HepG2 (cell line): ENCODE measurements around the gene VEGFA. TPM values are rescaled to one million over a fixed set of nuclear protein-coding genes. Genes with fewer than 3 reads are reported as not detected.

Source experiments
- HNRNPH1 ChIP-seq: fragments of 200-400 bp; formaldehyde crosslinking; optimal IDR thresholded peaks from 2 replicates; pipeline ENCODE3; 2017; ENCODE audit warnings: mild to moderate bottlenecking, low read depth, low read length
- JUND ChIP-seq: sonication (generic); formaldehyde crosslinking; IDR thresholded peaks from 2 replicates; pipeline ENCODE4 v1.8.0; 2022; ENCODE audit warnings: mild to moderate bottlenecking, missing genetic modification reagents
- MTF1 ChIP-seq: sonication (generic); formaldehyde crosslinking; IDR thresholded peaks from 2 replicates; pipeline ENCODE4 v1.5.0; 2020; ENCODE audit warnings: missing genetic modification reagents
- NR3C1 ChIP-seq: sonication (generic); formaldehyde crosslinking; IDR thresholded peaks from 2 replicates; pipeline ENCODE4 v1.4.0; 2020; ENCODE audit warnings: missing genetic modification reagents
- TCF7L2 ChIP-seq: IDR thresholded peaks from 2 replicates; pipeline ENCODE4 v1.6.1; 2011; ENCODE audit warnings: mild to moderate bottlenecking, low read depth, low read length, moderate library complexity
- YEATS2 ChIP-seq: sonication (generic); formaldehyde crosslinking; IDR thresholded peaks from 2 replicates; pipeline ENCODE4 v1.4.0; 2020; ENCODE audit warnings: missing genetic modification reagents, borderline replicate concordance
- ZFX ChIP-seq: sonication (generic); formaldehyde crosslinking; IDR thresholded peaks from 2 replicates; pipeline ENCODE4 v1.4.0; 2020; ENCODE audit warnings: mild to moderate bottlenecking, low read depth, missing genetic modification reagents, moderate library complexity
- ZNF136 ChIP-seq: sonication (generic); formaldehyde crosslinking; IDR thresholded peaks from 2 replicates; pipeline ENCODE4 v1.8.1; 2022; ENCODE audit warnings: low read depth, mild to moderate bottlenecking, moderate library complexity, missing genetic modification reagents
- ZNF234 ChIP-seq: sonication (generic); formaldehyde crosslinking; conservative IDR thresholded peaks from 2 replicates; pipeline ENCODE4 v1.5.1; 2020; ENCODE audit warnings: mild to moderate bottlenecking, missing genetic modification reagents
- ZNF468 ChIP-seq: sonication (generic); formaldehyde crosslinking; IDR thresholded peaks from 2 replicates; pipeline ENCODE4 v1.8.0; 2022; ENCODE audit warnings: mild to moderate bottlenecking, moderate library complexity, missing genetic modification reagents
- ZNF839 ChIP-seq: sonication (generic); formaldehyde crosslinking; IDR thresholded peaks from 2 replicates; pipeline ENCODE4 v1.4.0; 2020; ENCODE audit warnings: missing genetic modification reagents, mild to moderate bottlenecking, borderline replicate concordance
- ZNF883 ChIP-seq: sonication (generic); formaldehyde crosslinking; IDR thresholded peaks from 2 replicates; pipeline ENCODE4 v1.5.1; 2020; ENCODE audit warnings: mild to moderate bottlenecking, missing genetic modification reagents; ENCODE audit errors: not compliant biosample characterization
- polyA plus RNA-seq, 8 experiments: library from polyadenylated mRNA; depleted of rRNA in 3 of 8; stranded (reverse) in 7 of 8; unstranded in 1 of 8; fragments of >200 nt; fragmentation: Illumina TruSeq in 4 of 8; extraction: Trizol in 4 of 8; gene quantifications; 2 replicates each; pipeline versions ENCODE4 v1.2.1 to v1.2.3, GENCODE V29; 2011 to 2016; ENCODE audit warnings: low read depth in 4 of 8, missing spikeins in 1 of 8, mixed read lengths in 1 of 8; ENCODE audit not compliant: insufficient read depth in 1 of 8
- total RNA-seq, 5 experiments: library from RNA; depleted of rRNA; stranded (reverse); fragments of >200 nt; fragmentation: Illumina TruSeq; extraction: Trizol; gene quantifications; 2 replicates each; pipeline ENCODE4 v1.2.3, GENCODE V29; 2016; ENCODE audit warnings: low read depth in 1 of 5
- TF ChIP-seq, protein P1 (sequence below): sonication (generic); formaldehyde crosslinking; IDR thresholded peaks from 2 replicates; pipeline ENCODE4 v1.4.0; 2020; ENCODE audit warnings: missing genetic modification reagents; ENCODE audit errors: not compliant biosample characterization
- TF ChIP-seq, protein P2 (sequence below): IDR thresholded peaks from 2 replicates; pipeline ENCODE4 v1.6.1; 2016; ENCODE audit warnings: missing biosample characterization, missing genetic modification reagents, low read depth
- TF ChIP-seq, protein P3 (sequence below): sonication (generic); formaldehyde crosslinking; IDR thresholded peaks from 2 replicates; pipeline ENCODE4 v1.5.1; 2020; ENCODE audit warnings: missing genetic modification reagents, mild to moderate bottlenecking, borderline replicate concordance
- TF ChIP-seq, protein P4 (sequence below): sonication (generic); formaldehyde crosslinking; IDR thresholded peaks from 2 replicates; pipeline ENCODE4 v1.8.1; 2023; ENCODE audit warnings: mild to moderate bottlenecking, moderate library complexity, missing genetic modification reagents
- TF ChIP-seq, protein P5 (sequence below): IDR thresholded peaks from 2 replicates; pipeline ENCODE4 v1.6.1; 2016; ENCODE audit warnings: low read depth
- TF ChIP-seq, protein P6 (sequence below): sonication (generic); formaldehyde crosslinking; IDR thresholded peaks from 2 replicates; pipeline ENCODE4 v1.5.0; 2020; ENCODE audit warnings: mild to moderate bottlenecking, missing genetic modification reagents
- TF ChIP-seq, protein P7 (sequence below): sonication (generic); formaldehyde crosslinking; IDR thresholded peaks from 2 replicates; pipeline ENCODE4 v1.5.0; 2020; ENCODE audit warnings: missing genetic modification reagents

The VEGFA gene
- total and polyA plus RNA-seq, 2 of the 13 experiments (the other 11 are each of a cell fraction or from before 2014, with no cell fraction given) = 68.1 to 629 TPM

DNA sequence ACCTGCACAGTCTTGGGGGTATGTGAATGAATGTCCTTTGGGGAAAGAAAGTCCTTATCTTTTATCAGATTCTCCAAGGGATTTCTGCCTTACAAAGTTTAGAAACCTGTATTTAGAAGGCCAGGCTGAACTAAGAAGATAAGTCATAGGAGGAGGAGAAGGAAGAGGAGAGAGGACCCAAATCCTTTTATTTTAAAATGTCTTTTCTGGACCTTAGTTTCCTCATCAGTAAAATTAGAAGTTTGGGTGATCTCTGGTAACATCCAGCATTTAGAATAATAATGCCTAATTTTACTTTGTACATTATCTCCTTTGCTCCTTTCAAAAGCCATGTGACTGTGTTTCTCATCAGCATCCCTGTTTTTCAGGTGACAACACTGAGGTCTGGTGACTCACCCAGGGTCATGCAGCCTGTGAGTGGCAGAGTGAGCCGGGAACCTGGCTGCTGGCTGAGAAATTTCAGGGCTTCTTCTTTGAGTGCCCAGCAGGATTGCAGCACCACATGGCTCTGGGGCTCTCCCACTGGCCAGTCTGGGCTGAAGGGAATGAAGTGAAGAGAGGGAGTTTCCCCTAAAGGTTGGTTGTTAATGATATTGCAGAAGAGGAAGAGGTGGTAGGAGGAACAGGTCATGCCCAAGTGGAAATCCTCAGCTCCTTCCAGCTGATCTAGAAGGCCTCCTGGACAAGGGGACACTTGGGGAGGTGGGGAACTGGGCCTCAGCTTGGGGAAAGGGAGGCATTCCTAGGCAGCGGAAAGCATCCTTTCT is 34.0 kb downstream of the VEGFA start (continued):
- TF ChIP-seq HNRNPH1 (no peak), YEATS2 (CRISPR knock-in tag) (no peak), MTF1 (CRISPR knock-in tag) (no peak), ZNF136 (CRISPR knock-in tag) (0 out of 2 replicates have a peak, but pooled peaks have one; percentile 66), JUND (peak; percentile 86), ZNF234 (CRISPR knock-in tag) (no peak), ZFX (CRISPR knock-in tag) (no peak), NR3C1 (no peak), ZNF468 (no peak), ZNF883 (CRISPR knock-in tag) (no peak), ZNF839 (no peak), TCF7L2 (no peak)
- TF ChIP-seq, protein P1, sequence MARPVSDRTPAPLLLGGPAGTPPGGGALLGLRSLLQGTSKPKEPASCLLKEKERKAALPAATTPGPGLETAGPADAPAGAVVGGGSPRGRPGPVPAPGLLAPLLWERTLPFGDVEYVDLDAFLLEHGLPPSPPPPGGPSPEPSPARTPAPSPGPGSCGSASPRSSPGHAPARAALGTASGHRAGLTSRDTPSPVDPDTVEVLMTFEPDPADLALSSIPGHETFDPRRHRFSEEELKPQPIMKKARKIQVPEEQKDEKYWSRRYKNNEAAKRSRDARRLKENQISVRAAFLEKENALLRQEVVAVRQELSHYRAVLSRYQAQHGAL (CRISPR knock-in tag) = no peak
- TF ChIP-seq, protein P2, sequence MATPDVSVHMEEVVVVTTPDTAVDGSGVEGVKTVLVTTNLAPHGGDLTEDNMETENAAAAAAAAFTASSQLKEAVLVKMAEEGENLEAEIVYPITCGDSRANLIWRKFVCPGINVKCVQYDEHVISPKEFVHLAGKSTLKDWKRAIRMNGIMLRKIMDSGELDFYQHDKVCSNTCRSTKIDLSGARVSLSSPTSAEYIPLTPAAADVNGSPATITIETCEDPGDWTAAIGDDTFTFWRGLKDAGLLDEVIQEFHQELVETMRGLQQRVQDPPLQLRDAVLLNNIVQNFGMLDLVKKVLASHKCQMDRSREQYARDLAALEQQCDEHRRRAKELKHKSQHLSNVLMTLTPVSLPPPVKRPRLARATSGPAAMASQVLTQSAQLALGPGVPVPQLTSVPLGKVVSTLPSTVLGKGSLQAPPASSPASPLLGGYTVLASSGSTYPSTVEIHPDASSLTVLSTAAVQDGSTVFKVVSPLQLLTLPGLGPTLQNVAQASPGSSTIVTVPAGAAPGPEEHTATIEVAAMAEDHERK (CRISPR knock-in tag) = no peak
- TF ChIP-seq, protein P3, sequence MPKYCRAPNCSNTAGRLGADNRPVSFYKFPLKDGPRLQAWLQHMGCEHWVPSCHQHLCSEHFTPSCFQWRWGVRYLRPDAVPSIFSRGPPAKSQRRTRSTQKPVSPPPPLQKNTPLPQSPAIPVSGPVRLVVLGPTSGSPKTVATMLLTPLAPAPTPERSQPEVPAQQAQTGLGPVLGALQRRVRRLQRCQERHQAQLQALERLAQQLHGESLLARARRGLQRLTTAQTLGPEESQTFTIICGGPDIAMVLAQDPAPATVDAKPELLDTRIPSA (CRISPR knock-in tag) = no peak
- TF ChIP-seq, protein P4, sequence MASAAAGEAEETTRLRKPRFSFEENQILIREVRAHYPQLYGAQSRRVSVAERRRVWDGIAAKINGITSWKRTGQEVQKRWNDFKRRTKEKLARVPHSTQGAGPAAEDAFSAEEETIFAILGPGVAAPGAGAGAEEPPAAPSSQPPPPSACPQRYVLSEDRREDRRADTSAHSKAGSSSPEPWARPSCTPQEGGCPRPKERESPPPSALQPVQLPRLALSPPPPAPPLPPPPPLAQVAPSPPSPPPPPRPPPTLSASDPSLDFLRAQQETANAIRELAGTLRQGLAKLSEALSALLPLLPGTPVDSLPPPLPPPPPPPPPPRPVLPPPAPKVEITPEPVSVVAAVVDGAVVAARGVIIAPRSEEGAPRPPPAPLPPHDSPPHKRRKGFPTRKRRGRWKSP = 0 out of 2 replicates have a peak, but pooled peaks have one; percentile 23
- TF ChIP-seq, protein P5, sequence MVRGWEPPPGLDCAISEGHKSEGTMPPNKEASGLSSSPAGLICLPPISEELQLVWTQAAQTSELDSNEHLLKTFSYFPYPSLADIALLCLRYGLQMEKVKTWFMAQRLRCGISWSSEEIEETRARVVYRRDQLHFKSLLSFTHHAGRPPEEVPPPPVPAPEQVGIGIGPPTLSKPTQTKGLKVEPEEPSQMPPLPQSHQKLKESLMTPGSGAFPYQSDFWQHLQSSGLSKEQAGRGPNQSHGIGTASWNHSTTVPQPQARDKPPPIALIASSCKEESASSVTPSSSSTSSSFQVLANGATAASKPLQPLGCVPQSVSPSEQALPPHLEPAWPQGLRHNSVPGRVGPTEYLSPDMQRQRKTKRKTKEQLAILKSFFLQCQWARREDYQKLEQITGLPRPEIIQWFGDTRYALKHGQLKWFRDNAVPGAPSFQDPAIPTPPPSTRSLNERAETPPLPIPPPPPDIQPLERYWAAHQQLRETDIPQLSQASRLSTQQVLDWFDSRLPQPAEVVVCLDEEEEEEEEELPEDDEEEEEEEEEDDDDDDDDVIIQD (CRISPR knock-in tag) = no peak
- TF ChIP-seq, protein P6, sequence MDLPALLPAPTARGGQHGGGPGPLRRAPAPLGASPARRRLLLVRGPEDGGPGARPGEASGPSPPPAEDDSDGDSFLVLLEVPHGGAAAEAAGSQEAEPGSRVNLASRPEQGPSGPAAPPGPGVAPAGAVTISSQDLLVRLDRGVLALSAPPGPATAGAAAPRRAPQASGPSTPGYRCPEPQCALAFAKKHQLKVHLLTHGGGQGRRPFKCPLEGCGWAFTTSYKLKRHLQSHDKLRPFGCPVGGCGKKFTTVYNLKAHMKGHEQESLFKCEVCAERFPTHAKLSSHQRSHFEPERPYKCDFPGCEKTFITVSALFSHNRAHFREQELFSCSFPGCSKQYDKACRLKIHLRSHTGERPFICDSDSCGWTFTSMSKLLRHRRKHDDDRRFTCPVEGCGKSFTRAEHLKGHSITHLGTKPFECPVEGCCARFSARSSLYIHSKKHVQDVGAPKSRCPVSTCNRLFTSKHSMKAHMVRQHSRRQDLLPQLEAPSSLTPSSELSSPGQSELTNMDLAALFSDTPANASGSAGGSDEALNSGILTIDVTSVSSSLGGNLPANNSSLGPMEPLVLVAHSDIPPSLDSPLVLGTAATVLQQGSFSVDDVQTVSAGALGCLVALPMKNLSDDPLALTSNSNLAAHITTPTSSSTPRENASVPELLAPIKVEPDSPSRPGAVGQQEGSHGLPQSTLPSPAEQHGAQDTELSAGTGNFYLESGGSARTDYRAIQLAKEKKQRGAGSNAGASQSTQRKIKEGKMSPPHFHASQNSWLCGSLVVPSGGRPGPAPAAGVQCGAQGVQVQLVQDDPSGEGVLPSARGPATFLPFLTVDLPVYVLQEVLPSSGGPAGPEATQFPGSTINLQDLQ (CRISPR knock-in tag) = no peak
- TF ChIP-seq, protein P7, sequence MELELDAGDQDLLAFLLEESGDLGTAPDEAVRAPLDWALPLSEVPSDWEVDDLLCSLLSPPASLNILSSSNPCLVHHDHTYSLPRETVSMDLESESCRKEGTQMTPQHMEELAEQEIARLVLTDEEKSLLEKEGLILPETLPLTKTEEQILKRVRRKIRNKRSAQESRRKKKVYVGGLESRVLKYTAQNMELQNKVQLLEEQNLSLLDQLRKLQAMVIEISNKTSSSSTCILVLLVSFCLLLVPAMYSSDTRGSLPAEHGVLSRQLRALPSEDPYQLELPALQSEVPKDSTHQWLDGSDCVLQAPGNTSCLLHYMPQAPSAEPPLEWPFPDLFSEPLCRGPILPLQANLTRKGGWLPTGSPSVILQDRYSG (CRISPR knock-in tag) = no peak
